ENCODE data around the gene GMEB2.

DNA sequence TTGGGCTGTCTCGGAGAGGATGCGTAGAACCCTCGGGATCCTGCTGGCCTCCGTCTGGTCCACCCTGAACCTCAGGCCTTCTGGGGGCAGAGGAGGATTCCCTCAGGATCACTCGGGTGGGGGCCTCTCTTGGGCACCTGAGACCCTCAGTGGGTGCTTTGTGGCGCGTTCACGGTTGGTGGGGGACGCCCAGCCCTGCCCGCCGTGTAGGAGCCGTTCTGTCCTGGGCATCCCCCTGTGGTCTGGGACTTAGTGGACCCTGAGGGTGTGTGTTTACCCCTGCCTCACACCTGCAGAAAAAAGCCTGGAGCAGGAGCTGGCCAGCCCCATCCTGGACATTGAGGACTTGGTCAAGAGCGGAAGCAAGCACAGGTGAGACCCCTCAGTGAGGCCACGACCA, 38.8 kb upstream of the GMEB2 start:
- TF ChIP-seq, protein P1, sequence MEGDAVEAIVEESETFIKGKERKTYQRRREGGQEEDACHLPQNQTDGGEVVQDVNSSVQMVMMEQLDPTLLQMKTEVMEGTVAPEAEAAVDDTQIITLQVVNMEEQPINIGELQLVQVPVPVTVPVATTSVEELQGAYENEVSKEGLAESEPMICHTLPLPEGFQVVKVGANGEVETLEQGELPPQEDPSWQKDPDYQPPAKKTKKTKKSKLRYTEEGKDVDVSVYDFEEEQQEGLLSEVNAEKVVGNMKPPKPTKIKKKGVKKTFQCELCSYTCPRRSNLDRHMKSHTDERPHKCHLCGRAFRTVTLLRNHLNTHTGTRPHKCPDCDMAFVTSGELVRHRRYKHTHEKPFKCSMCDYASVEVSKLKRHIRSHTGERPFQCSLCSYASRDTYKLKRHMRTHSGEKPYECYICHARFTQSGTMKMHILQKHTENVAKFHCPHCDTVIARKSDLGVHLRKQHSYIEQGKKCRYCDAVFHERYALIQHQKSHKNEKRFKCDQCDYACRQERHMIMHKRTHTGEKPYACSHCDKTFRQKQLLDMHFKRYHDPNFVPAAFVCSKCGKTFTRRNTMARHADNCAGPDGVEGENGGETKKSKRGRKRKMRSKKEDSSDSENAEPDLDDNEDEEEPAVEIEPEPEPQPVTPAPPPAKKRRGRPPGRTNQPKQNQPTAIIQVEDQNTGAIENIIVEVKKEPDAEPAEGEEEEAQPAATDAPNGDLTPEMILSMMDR (IDR thresholded peaks at IDR 0.05), result no peak
- TF ChIP-seq POLR2A (IDR thresholded peaks at IDR 0.05) (no peak), EP300 (IDR thresholded peaks at IDR 0.05) (no peak)
